ENCODE data around the gene CDCP2. TPM values are rescaled to one million over a fixed set of nuclear protein-coding genes. Genes with fewer than 3 reads are reported as not detected.
"Not testable (repeated sequence)": the region's sequence is repeated elsewhere in the genome, so short reads cannot be mapped to it uniquely, and the experiment has no call there.

CDCP2 gene
- total RNA-seq, 1 donor from 2014 or later = not detected

GRCh38 chr1:54100500-54100899, 52.3 kb downstream of the CDCP2 start:
- Mint-ChIP-seq H3K4me3 (no peak overlapping the region), H3K4me1 (peaks cover 3% of the 10 kb centered on the region), H3K36me3 (peaks cover 16% of the 10 kb centered on the region), H3K27ac (no peak overlapping the region), H3K9me3 (peaks cover 8% of the 10 kb centered on the region), H3K27me3 (ENCODE audit: low read depth) (no peaks in the 10 kb centered on the region)
- DNase-seq (ENCODE audit: low spot score in 2 of 2, unreplicated experiment in 2 of 2) = no peak
- no peak for TF ChIP-seq CTCF (IDR thresholded peaks at IDR 0.05; ENCODE audit: unreplicated experiment)

- H3K4me1 Mint-ChIP-seq = peaks cover 3% of the 10 kb centered on the region
- no peak overlapping the region for H3K27ac Mint-ChIP-seq
- H3K27me3 Mint-ChIP-seq (ENCODE audit: low read depth) = no peaks in the 10 kb centered on the region
- H3K36me3 Mint-ChIP-seq = peaks cover 16% of the 10 kb centered on the region
- H3K4me3 Mint-ChIP-seq = no peak overlapping the region
- H3K9me3 Mint-ChIP-seq = peaks cover 8% of the 10 kb centered on the region
- TF ChIP-seq CTCF (IDR thresholded peaks at IDR 0.05; ENCODE audit: unreplicated experiment) = no peak
- no peak for DNase-seq (ENCODE audit: low spot score in 2 of 2, unreplicated experiment in 2 of 2)
These were observed 53.7 kb downstream of the CDCP2 start for GRCh38 chr1:54099061-54099610.

GRCh38 chr1:54096877-54097240, 55.9 kb downstream of the CDCP2 start:
- no peak for TF ChIP-seq CTCF (IDR thresholded peaks at IDR 0.05; ENCODE audit: unreplicated experiment)
- no peaks in the 10 kb centered on the region for H3K27me3 Mint-ChIP-seq (ENCODE audit: low read depth)
- H3K9me3 Mint-ChIP-seq = no peaks in the 10 kb centered on the region
- no peak overlapping the region for H3K4me3 Mint-ChIP-seq
- no peak for DNase-seq (ENCODE audit: low spot score in 2 of 2, unreplicated experiment in 2 of 2)
- peaks cover 10% of the 10 kb centered on the region for H3K36me3 Mint-ChIP-seq
- peaks cover 3% of the 10 kb centered on the region for H3K4me1 Mint-ChIP-seq
- H3K27ac Mint-ChIP-seq = no peak overlapping the region

- Mint-ChIP-seq H3K27me3 (ENCODE audit: low read depth) (no peaks in the 10 kb centered on the region), H3K4me1 (peaks cover 3% of the 10 kb centered on the region), H3K27ac (no peak overlapping the region), H3K4me3 (no peak overlapping the region), H3K36me3 (peaks cover 10% of the 10 kb centered on the region), H3K9me3 (no peaks in the 10 kb centered on the region)
- DNase-seq (ENCODE audit: low spot score in 2 of 2, unreplicated experiment in 2 of 2) = no peak
- no peak for TF ChIP-seq CTCF (IDR thresholded peaks at IDR 0.05; ENCODE audit: unreplicated experiment)
These were observed 56.4 kb downstream of the CDCP2 start for GRCh38 chr1:54096227-54096876.

- Mint-ChIP-seq H3K4me3 (no peak overlapping the region), H3K4me1 (peaks cover 3% of the 10 kb centered on the region), H3K36me3 (peaks cover 6% of the 10 kb centered on the region), H3K27me3 (ENCODE audit: low read depth) (no peaks in the 10 kb centered on the region), H3K27ac (no peak overlapping the region), H3K9me3 (no peaks in the 10 kb centered on the region)
- no peak for DNase-seq (ENCODE audit: low spot score in 2 of 2, unreplicated experiment in 2 of 2)
- no peak for TF ChIP-seq CTCF (IDR thresholded peaks at IDR 0.05; ENCODE audit: unreplicated experiment)
These were observed 57.1 kb downstream of the CDCP2 start for GRCh38 chr1:54095546-54096226.

- H3K36me3 Mint-ChIP-seq = not testable (repeated sequence)
These were observed 58.1 kb downstream of the CDCP2 start for GRCh38 chr1:54094730-54095105.

More at GRCh38 chr1:54094730-54095105, 58.1 kb downstream of the CDCP2 start:
- not testable (repeated sequence) for DNase-seq (ENCODE audit: low spot score in 2 of 2, unreplicated experiment in 2 of 2); H3K4me3 Mint-ChIP-seq; H3K4me1 Mint-ChIP-seq; H3K27ac Mint-ChIP-seq; H3K9me3 Mint-ChIP-seq; H3K27me3 Mint-ChIP-seq (ENCODE audit: low read depth)
